Measurements from ENCODE around the gene MT1H. TPM values are rescaled to one million over a fixed set of nuclear protein-coding genes. Genes with fewer than 3 reads are reported as not detected.

Gene MT1H
- total and polyA plus RNA-seq, 2 experiments from 2014 or later, result 13.5 TPM; not detected in 1

GRCh38 chr16:56708525-56709442 is 39.2 kb downstream of the MT1H start:
- no peaks in the 10 kb centered on the region for H3K9me3 ChIP-seq (ENCODE audit: low read depth)
- no peaks in the 10 kb centered on the region for H3K27me3 ChIP-seq
- WGBS (ENCODE audit: low lambda C conversion rate, missing lambda C conversion rate), result 68% methylated on average over 13 of the region's 13 CpGs
- no peaks in the 10 kb centered on the region for H3K4me1 ChIP-seq (ENCODE audit: insufficient read depth)
- H3K4me3 ChIP-seq, result no peak overlapping the region
- no peak overlapping the region for H3K27ac ChIP-seq
- no peak overlapping the region for H2AFZ ChIP-seq
- H3K36me3 ChIP-seq (replicated peaks; ENCODE audit: insufficient read depth, low read depth), result no peaks in the 10 kb centered on the region
- no peak overlapping the region for H3K4me2 ChIP-seq
- H3K79me2 ChIP-seq, result no peaks in the 10 kb centered on the region
- no peaks in the 10 kb centered on the region for H4K20me1 ChIP-seq (ENCODE audit: insufficient read depth, poor library complexity, severe bottlenecking)
- no peak for DNase-seq (ENCODE audit: low spot score)
- H3K9me2 ChIP-seq (replicated peaks; ENCODE audit: insufficient read depth), result no peaks in the 10 kb centered on the region
- TF ChIP-seq EZH2phosphoT487 (IDR thresholded peaks at IDR 0.05; ENCODE audit: low read depth, severe bottlenecking, unreplicated experiment) (no peak), EZH2 (IDR thresholded peaks at IDR 0.05; ENCODE audit: borderline replicate concordance) (no peak)
- TF ChIP-seq, protein P1, sequence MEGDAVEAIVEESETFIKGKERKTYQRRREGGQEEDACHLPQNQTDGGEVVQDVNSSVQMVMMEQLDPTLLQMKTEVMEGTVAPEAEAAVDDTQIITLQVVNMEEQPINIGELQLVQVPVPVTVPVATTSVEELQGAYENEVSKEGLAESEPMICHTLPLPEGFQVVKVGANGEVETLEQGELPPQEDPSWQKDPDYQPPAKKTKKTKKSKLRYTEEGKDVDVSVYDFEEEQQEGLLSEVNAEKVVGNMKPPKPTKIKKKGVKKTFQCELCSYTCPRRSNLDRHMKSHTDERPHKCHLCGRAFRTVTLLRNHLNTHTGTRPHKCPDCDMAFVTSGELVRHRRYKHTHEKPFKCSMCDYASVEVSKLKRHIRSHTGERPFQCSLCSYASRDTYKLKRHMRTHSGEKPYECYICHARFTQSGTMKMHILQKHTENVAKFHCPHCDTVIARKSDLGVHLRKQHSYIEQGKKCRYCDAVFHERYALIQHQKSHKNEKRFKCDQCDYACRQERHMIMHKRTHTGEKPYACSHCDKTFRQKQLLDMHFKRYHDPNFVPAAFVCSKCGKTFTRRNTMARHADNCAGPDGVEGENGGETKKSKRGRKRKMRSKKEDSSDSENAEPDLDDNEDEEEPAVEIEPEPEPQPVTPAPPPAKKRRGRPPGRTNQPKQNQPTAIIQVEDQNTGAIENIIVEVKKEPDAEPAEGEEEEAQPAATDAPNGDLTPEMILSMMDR (IDR thresholded peaks at IDR 0.05; ENCODE audit: poor library complexity), result no peak

DNA sequence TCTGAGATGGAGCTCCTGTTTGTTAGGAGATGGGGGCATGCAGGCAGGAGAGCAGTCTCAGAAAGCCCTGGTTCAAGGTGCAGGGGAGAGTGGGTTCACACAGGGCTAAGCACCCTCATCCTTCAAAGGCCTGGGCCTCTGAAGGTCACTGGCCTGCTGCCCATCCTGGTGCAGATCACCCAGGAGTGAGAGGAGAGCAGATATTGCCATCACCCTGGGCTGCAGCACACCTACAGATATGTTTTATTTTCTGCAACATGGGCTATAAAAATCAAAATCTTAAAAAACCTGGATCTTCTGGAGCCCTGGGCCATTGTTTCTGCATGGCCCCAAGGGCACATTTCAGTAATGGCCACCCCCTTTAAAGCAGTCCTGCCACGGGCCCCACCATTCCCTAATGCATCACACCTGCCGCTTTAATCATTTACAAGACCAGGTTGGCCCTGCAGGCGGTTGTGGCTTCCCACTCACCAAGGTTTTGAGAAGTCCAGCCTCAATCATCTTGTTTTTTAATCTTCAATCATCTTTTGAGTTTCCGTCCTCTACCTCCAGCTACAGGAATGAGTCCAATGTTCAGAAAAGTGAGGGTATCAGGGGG is 39.9 kb downstream of the MT1H start:
- Histone ChIP-seq H3K9me3 (ENCODE audit: low read depth) (no peaks in the 10 kb centered on the region), H3K4me3 (no peak overlapping the region), H2AFZ (no peak overlapping the region), H3K79me2 (no peaks in the 10 kb centered on the region), H3K4me2 (no peak overlapping the region), H4K20me1 (ENCODE audit: insufficient read depth, poor library complexity, severe bottlenecking) (no peaks in the 10 kb centered on the region), H3K27me3 (no peaks in the 10 kb centered on the region), H3K4me1 (ENCODE audit: insufficient read depth) (no peaks in the 10 kb centered on the region), H3K27ac (no peak overlapping the region), H3K9me2 (replicated peaks; ENCODE audit: insufficient read depth) (no peaks in the 10 kb centered on the region), H3K36me3 (replicated peaks; ENCODE audit: insufficient read depth, low read depth) (no peaks in the 10 kb centered on the region)
- no peak for DNase-seq (ENCODE audit: low spot score)
- no peak for TF ChIP-seq EZH2 (IDR thresholded peaks at IDR 0.05; ENCODE audit: borderline replicate concordance)
- no peak for TF ChIP-seq EZH2phosphoT487 (IDR thresholded peaks at IDR 0.05; ENCODE audit: low read depth, severe bottlenecking, unreplicated experiment)
- TF ChIP-seq, protein P1 (IDR thresholded peaks at IDR 0.05; ENCODE audit: poor library complexity), result no peak
- 69% methylated on average over 4 of the region's 4 CpGs for WGBS (ENCODE audit: low lambda C conversion rate, missing lambda C conversion rate)

GRCh38 chr16:56710181-56710737 is 40.6 kb downstream of the MT1H start:
- TF ChIP-seq, protein P1 (IDR thresholded peaks at IDR 0.05; ENCODE audit: poor library complexity), result no peak
- TF ChIP-seq EZH2 (IDR thresholded peaks at IDR 0.05; ENCODE audit: borderline replicate concordance) (no peak), EZH2phosphoT487 (IDR thresholded peaks at IDR 0.05; ENCODE audit: low read depth, severe bottlenecking, unreplicated experiment) (no peak)
- Histone ChIP-seq H4K20me1 (ENCODE audit: insufficient read depth, poor library complexity, severe bottlenecking) (no peaks in the 10 kb centered on the region), H3K79me2 (no peaks in the 10 kb centered on the region), H3K4me2 (no peak overlapping the region), H3K4me3 (no peak overlapping the region), H3K27ac (no peak overlapping the region), H3K27me3 (no peaks in the 10 kb centered on the region), H3K4me1 (ENCODE audit: insufficient read depth) (no peaks in the 10 kb centered on the region), H3K9me3 (ENCODE audit: low read depth) (no peaks in the 10 kb centered on the region), H3K9me2 (replicated peaks; ENCODE audit: insufficient read depth) (no peaks in the 10 kb centered on the region), H3K36me3 (replicated peaks; ENCODE audit: insufficient read depth, low read depth) (no peaks in the 10 kb centered on the region), H2AFZ (no peak overlapping the region)
- WGBS (ENCODE audit: low lambda C conversion rate, missing lambda C conversion rate), result 60% methylated on average over 3 of the region's 3 CpGs
- no peak for DNase-seq (ENCODE audit: low spot score)
